Neural cell (in vitro differentiated cells): ENCODE measurements around the gene OVAAL. TPM values are rescaled to one million over a fixed set of nuclear protein-coding genes. Genes with fewer than 3 reads are reported as not detected.

ENCODE experiments used
- H2AFZ ChIP-seq: fragments of 200-600, 300-800 bp; sonication (generic), shearing (Covaris generic); 2 replicates; pipeline ENCODE4 v1.6.0; 2014; ENCODE audit warnings: low read depth, mild to moderate bottlenecking, antibody characterized with exemption, low read length, moderate library complexity
- H3F3A ChIP-seq: fragments of 200-600 bp; shearing (Covaris generic); 2 replicates; pipeline ENCODE4 v1.6.1; 2016; ENCODE audit warnings: mild to moderate bottlenecking, moderate library complexity, mixed read lengths, antibody characterized with exemption, low read length; ENCODE audit not compliant: insufficient read depth, poor library complexity, severe bottlenecking
- H3K27ac ChIP-seq: fragments of 200-600, 300-800 bp; sonication (generic), shearing (Covaris generic); 2 replicates; pipeline ENCODE4 v1.5.1; 2014; ENCODE audit warnings: mild to moderate bottlenecking, low read length, moderate library complexity
- H3K27me3 ChIP-seq: fragments of 300-800, 200-600 bp; sonication (generic), shearing (Covaris generic); 2 replicates; pipeline ENCODE4 v1.6.0; 2014; ENCODE audit warnings: mild to moderate bottlenecking, low read depth, low read length, moderate library complexity; ENCODE audit not compliant: insufficient read depth
- H3K36me3 ChIP-seq: fragments of 300-800, 200-600 bp; sonication (generic), shearing (Covaris generic); 2 replicates; pipeline ENCODE4 v1.5.1; 2014; ENCODE audit warnings: mild to moderate bottlenecking, antibody characterized with exemption, low read length, moderate library complexity; ENCODE audit not compliant: insufficient read depth
- H3K4me2 ChIP-seq: fragments of 300-800, 200-600 bp; sonication (generic), shearing (Covaris generic); 2 replicates; pipeline ENCODE4 v1.6.0; 2014; ENCODE audit warnings: mild to moderate bottlenecking, low read length
- H3K4me3 ChIP-seq: fragments of 300-800, 200-600 bp; sonication (generic), shearing (Covaris generic); 2 replicates; pipeline ENCODE4 v1.5.1; 2014; ENCODE audit warnings: mild to moderate bottlenecking, low read length, moderate library complexity
- H3K79me2 ChIP-seq: fragments of 200-600 bp; shearing (Covaris generic); replicated peaks from 2 replicates; pipeline ENCODE4 v1.6.0; 2014; ENCODE audit warnings: mild to moderate bottlenecking, low read length, moderate library complexity; ENCODE audit not compliant: insufficient read depth
- H3K9ac ChIP-seq: fragments of 300-800, 200-600 bp; sonication (generic), shearing (Covaris generic); 2 replicates; pipeline ENCODE4 v1.6.1; 2016; ENCODE audit warnings: mild to moderate bottlenecking, low read length, mixed read lengths
- H3K9me2 ChIP-seq: fragments of 200-600 bp; shearing (Covaris generic); 2 replicates; pipeline ENCODE4 v1.6.1; 2016; ENCODE audit warnings: mild to moderate bottlenecking, low read length, mixed read lengths; ENCODE audit not compliant: insufficient read depth
- H3K9me3 ChIP-seq: fragments of 200-600, 300-800 bp; sonication (generic), shearing (Covaris generic); 2 replicates; pipeline ENCODE4 v1.6.1; 2016; ENCODE audit warnings: mild to moderate bottlenecking, mixed run types, low read length, moderate library complexity, mixed read lengths
- H4K20me1 ChIP-seq: fragments of 200-600 bp; shearing (Covaris generic); 2 replicates; pipeline ENCODE4 v1.6.1; 2016; ENCODE audit warnings: mild to moderate bottlenecking, mixed run types; ENCODE audit not compliant: insufficient read depth
- CTCF ChIP-seq: fragments of 450-650 bp; IDR thresholded peaks from 2 replicates; pipeline ENCODE4 v1.5.1; 2014; ENCODE audit warnings: antibody characterized with exemption, mild to moderate bottlenecking, moderate library complexity; ENCODE audit not compliant: poor library complexity, severe bottlenecking
- EP300 ChIP-seq: fragments of 450-650 bp; conservative IDR thresholded peaks from 2 replicates; pipeline ENCODE4 v1.6.1; 2014; ENCODE audit warnings: antibody characterized with exemption, mild to moderate bottlenecking, moderate library complexity; ENCODE audit not compliant: poor library complexity, severe bottlenecking
- EZH2 ChIP-seq: fragments of 200-600, 300-800 bp; shearing (Covaris generic), sonication (generic); IDR thresholded peaks from 2 replicates; pipeline ENCODE4 v1.6.1; 2014; ENCODE audit warnings: antibody characterized with exemption, low read length, borderline replicate concordance, mild to moderate bottlenecking; ENCODE audit not compliant: insufficient read depth, poor library complexity, severe bottlenecking
- MXI1 ChIP-seq: fragments of 450-650 bp; conservative IDR thresholded peaks from 2 replicates; pipeline ENCODE4 v1.6.1; 2014; ENCODE audit warnings: antibody characterized with exemption, mild to moderate bottlenecking; ENCODE audit not compliant: poor library complexity, severe bottlenecking
- POLR2AphosphoS5 ChIP-seq: IDR thresholded peaks from 2 replicates; pipeline ENCODE4 v1.6.1; 2012
- RAD21 ChIP-seq: fragments of 450-650 bp; conservative IDR thresholded peaks from 2 replicates; pipeline ENCODE4 v1.6.1; 2014; ENCODE audit warnings: antibody characterized with exemption, mild to moderate bottlenecking, moderate library complexity
- REST ChIP-seq: IDR thresholded peaks from 2 replicates; pipeline ENCODE4 v1.6.1; 2012; ENCODE audit warnings: borderline replicate concordance
- SMC3 ChIP-seq: fragments of 450-650 bp; conservative IDR thresholded peaks from 2 replicates; pipeline ENCODE4 v1.6.1; 2014; ENCODE audit warnings: antibody characterized with exemption, mild to moderate bottlenecking, moderate library complexity; ENCODE audit not compliant: poor library complexity
- TAF1 ChIP-seq: IDR thresholded peaks from 2 replicates; pipeline ENCODE4 v1.6.1; 2012; ENCODE audit warnings: low read depth
- polyA plus RNA-seq: library from polyadenylated mRNA; depleted of rRNA; stranded (reverse); fragments of >200 nt; gene quantifications from 2 replicates; pipeline ENCODE4 v1.2.3, GENCODE V29; 2014

OVAAL gene
- polyA plus RNA-seq, 1 donor from 2014 or later: not detected

- H3K9ac ChIP-seq: no peak overlapping the region
- peaks cover 4% of the 10 kb centered on the region for H3F3A ChIP-seq
- H3K27me3 ChIP-seq: no peaks in the 10 kb centered on the region
- TF ChIP-seq MXI1 (no peak), REST (no peak), CTCF (no peak), EZH2 (no peak), POLR2AphosphoS5 (no peak), SMC3 (no peak), RAD21 (no peak), TAF1 (no peak), EP300 (no peak)
- H3K79me2 ChIP-seq: no peaks in the 10 kb centered on the region
- no peak overlapping the region for H3K4me2 ChIP-seq
- no peak overlapping the region for H3K27ac ChIP-seq
- no peak overlapping the region for H2AFZ ChIP-seq
- no peaks in the 10 kb centered on the region for H3K9me3 ChIP-seq
- no peak overlapping the region for H3K4me3 ChIP-seq
- no peaks in the 10 kb centered on the region for H4K20me1 ChIP-seq
- no peaks in the 10 kb centered on the region for H3K9me2 ChIP-seq
- H3K36me3 ChIP-seq: no peaks in the 10 kb centered on the region
Observed at GRCh38 chr1:180571832-180572636, 13.3 kb downstream of the OVAAL start.

GRCh38 chr1:180572760-180573159 lies 14.0 kb downstream of the OVAAL start:
- Histone ChIP-seq H3K4me2 (no peak overlapping the region), H3K9me2 (no peaks in the 10 kb centered on the region), H3K27ac (no peak overlapping the region), H3K9ac (no peak overlapping the region), H3F3A (peaks cover 3% of the 10 kb centered on the region), H3K36me3 (no peaks in the 10 kb centered on the region), H2AFZ (no peak overlapping the region), H3K79me2 (no peaks in the 10 kb centered on the region), H3K4me3 (no peak overlapping the region), H3K9me3 (no peaks in the 10 kb centered on the region), H3K27me3 (no peaks in the 10 kb centered on the region), H4K20me1 (no peaks in the 10 kb centered on the region)
- no peak for TF ChIP-seq RAD21
- TF ChIP-seq REST: no peak
- no peak for TF ChIP-seq EP300
- TF ChIP-seq TAF1: no peak
- TF ChIP-seq EZH2: no peak
- TF ChIP-seq MXI1: no peak
- no peak for TF ChIP-seq POLR2AphosphoS5
- no peak for TF ChIP-seq CTCF
- TF ChIP-seq SMC3: no peak
